ENCODE measurements around the gene BAD. TPM values are rescaled to one million over a fixed set of nuclear protein-coding genes. Genes with fewer than 3 reads are reported as not detected.

The BAD gene
- total RNA-seq, 2 experiments from 2014 or later: 36.5 to 39.2 TPM

- H3K4me3 Mint-ChIP-seq: no peak overlapping the region
- peaks cover 20% of the 10 kb centered on the region for H3K4me1 Mint-ChIP-seq
- ChIA-PET POLR2A (interaction anchor here (1.3 to 2.7 kb wide), 2 partner anchors 9 to 14 kb away, joined by 4 to 11 read pairs; partner anchors contain the start of gene PLCB3), CTCF (interaction anchor here (3.3 kb wide), 1 partner anchor 15 kb away, joined by 16 read pairs; the partner anchor contains the start of gene PLCB3)
- H3K27ac Mint-ChIP-seq: no peak overlapping the region
- no peaks in the 10 kb centered on the region for H3K9me3 Mint-ChIP-seq
- no peak for DNase-seq
- no peaks in the 10 kb centered on the region for H3K27me3 Mint-ChIP-seq
- H3K36me3 Mint-ChIP-seq (ENCODE audit: low read depth): peaks cover 19% of the 10 kb centered on the region
Observed at GRCh38 chr11:64265176-64266160, 19.0 kb downstream of the BAD start.

- H3K4me3 Mint-ChIP-seq: no peak overlapping the region
- H3K36me3 Mint-ChIP-seq (ENCODE audit: low read depth): peaks cover 24% of the 10 kb centered on the region
- POLR2A ChIA-PET: interaction anchor here (1.1 to 2.7 kb wide), 3 partner anchors 13 to 23 kb away, joined by 3 to 11 read pairs (median 5); partner anchors contain the start of gene PLCB3
- no peaks in the 10 kb centered on the region for H3K9me3 Mint-ChIP-seq
- H3K27ac Mint-ChIP-seq: no peak overlapping the region
- CTCF ChIA-PET: interaction anchor here (3.3 kb wide), 1 partner anchor 14 kb away, joined by 16 read pairs; the partner anchor contains the start of gene PLCB3
- no peaks in the 10 kb centered on the region for H3K27me3 Mint-ChIP-seq
- no peak for DNase-seq
- peaks cover 23% of the 10 kb centered on the region for H3K4me1 Mint-ChIP-seq
Observed at GRCh38 chr11:64264371-64264852, 20.1 kb downstream of the BAD start.

GRCh38 chr11:64263947-64264317 is 20.5 kb downstream of the BAD start:
- H3K27ac Mint-ChIP-seq: no peak overlapping the region
- H3K4me1 Mint-ChIP-seq: peaks cover 24% of the 10 kb centered on the region
- H3K27me3 Mint-ChIP-seq: no peaks in the 10 kb centered on the region
- H3K36me3 Mint-ChIP-seq (ENCODE audit: low read depth): peaks cover 24% of the 10 kb centered on the region
- ChIA-PET CTCF (interaction anchor here (3.3 kb wide), 1 partner anchor 13 kb away, joined by 16 read pairs; the partner anchor contains the start of gene PLCB3), POLR2A (interaction anchor here (0.6 to 2.7 kb wide), 5 partner anchors 12 to 58 kb away, joined by 3 to 11 read pairs (median 3); partner anchors contain the start of genes BAD, FERMT3 and PLCB3)
- no peak for DNase-seq
- no peaks in the 10 kb centered on the region for H3K9me3 Mint-ChIP-seq
- H3K4me3 Mint-ChIP-seq: no peak overlapping the region

GRCh38 chr11:64263021-64263946 is 21.2 kb downstream of the BAD start:
- CTCF ChIA-PET: interaction anchor here (3.3 kb wide), 1 partner anchor 12 kb away, joined by 16 read pairs; the partner anchor contains the start of gene PLCB3
- Mint-ChIP-seq H3K4me3 (no peak overlapping the region), H3K27ac (no peak overlapping the region), H3K4me1 (peaks cover 17% of the 10 kb centered on the region), H3K27me3 (no peaks in the 10 kb centered on the region), H3K36me3 (ENCODE audit: low read depth) (peaks cover 21% of the 10 kb centered on the region), H3K9me3 (no peaks in the 10 kb centered on the region)
- DNase-seq: no peak
- POLR2A ChIA-PET: interaction anchor here (0.6 to 2.7 kb wide), 6 partner anchors 12 to 57 kb away, joined by 3 to 11 read pairs (median 4); partner anchors contain the start of genes BAD, FERMT3 and PLCB3

GRCh38 chr11:64262271-64263002 is 22.0 kb downstream of the BAD start:
- Mint-ChIP-seq H3K9me3 (no peaks in the 10 kb centered on the region), H3K4me1 (peaks cover 9% of the 10 kb centered on the region), H3K36me3 (ENCODE audit: low read depth) (peaks cover 18% of the 10 kb centered on the region), H3K4me3 (no peak overlapping the region), H3K27ac (no peak overlapping the region), H3K27me3 (no peaks in the 10 kb centered on the region)
- ChIA-PET CTCF (interaction anchor here (1.0 to 3.3 kb wide), 3 partner anchors 12 to 40 kb away, joined by 3 to 16 read pairs (median 6); partner anchors contain the start of gene PLCB3), POLR2A (interaction anchor here (1.0 to 2.5 kb wide), 3 partner anchors 11 to 57 kb away, joined by 3 to 7 read pairs (median 5); partner anchors contain the start of genes FERMT3 and PLCB3)
- no peak for DNase-seq

GRCh38 chr11:64261556-64262080 is 22.8 kb downstream of the BAD start:
- H3K27ac Mint-ChIP-seq: no peak overlapping the region
- H3K4me3 Mint-ChIP-seq: no peak overlapping the region
- ChIA-PET POLR2A (interaction anchor here (2.5 kb wide), 1 partner anchor 10 kb away, joined by 7 read pairs; the partner anchor contains the start of gene PLCB3), CTCF (interaction anchor here (1.0 to 1.5 kb wide), 2 partner anchors 11 to 41 kb away, joined by 3 to 6 read pairs; partner anchors contain the start of gene PLCB3)
- no peak for DNase-seq
- H3K27me3 Mint-ChIP-seq: no peaks in the 10 kb centered on the region
- H3K36me3 Mint-ChIP-seq (ENCODE audit: low read depth): peaks cover 19% of the 10 kb centered on the region
- peaks cover 8% of the 10 kb centered on the region for H3K4me1 Mint-ChIP-seq
- no peaks in the 10 kb centered on the region for H3K9me3 Mint-ChIP-seq

- POLR2A ChIA-PET: interaction anchor here (1.1 to 2.5 kb wide), 3 partner anchors 9 to 16 kb away, joined by 3 to 7 read pairs (median 4); partner anchors contain the start of gene PLCB3
- H3K9me3 Mint-ChIP-seq: no peaks in the 10 kb centered on the region
- peaks cover 20% of the 10 kb centered on the region for H3K36me3 Mint-ChIP-seq (ENCODE audit: low read depth)
- no peak for DNase-seq
- CTCF ChIA-PET: no interaction called here
- no peak overlapping the region for H3K27ac Mint-ChIP-seq
- H3K4me3 Mint-ChIP-seq: no peak overlapping the region
- peaks cover 8% of the 10 kb centered on the region for H3K4me1 Mint-ChIP-seq
- H3K27me3 Mint-ChIP-seq: no peaks in the 10 kb centered on the region
Observed at GRCh38 chr11:64260147-64260708, 24.2 kb downstream of the BAD start.

- Mint-ChIP-seq H3K27me3 (no peaks in the 10 kb centered on the region), H3K27ac (no peak overlapping the region), H3K36me3 (ENCODE audit: low read depth) (peaks cover 20% of the 10 kb centered on the region), H3K9me3 (no peaks in the 10 kb centered on the region), H3K4me1 (peaks cover 8% of the 10 kb centered on the region), H3K4me3 (no peak overlapping the region)
- DNase-seq: no peak
- POLR2A ChIA-PET: interaction anchor here (1.3 to 2.9 kb wide), 2 partner anchors 10 to 15 kb away, joined by 4 to 13 read pairs; no protein-coding TSS in a partner anchor
- CTCF ChIA-PET: interaction anchor here (2.1 kb wide), 1 partner anchor 41 kb away, joined by 6 read pairs; the partner anchor contains the start of gene CATSPERZ
Observed at GRCh38 chr11:64259533-64260067, 24.9 kb downstream of the BAD start.

- Mint-ChIP-seq H3K4me1 (peaks cover 9% of the 10 kb centered on the region), H3K36me3 (ENCODE audit: low read depth) (peaks cover 20% of the 10 kb centered on the region), H3K27ac (no peak overlapping the region), H3K9me3 (no peaks in the 10 kb centered on the region), H3K27me3 (no peaks in the 10 kb centered on the region), H3K4me3 (no peak overlapping the region)
- POLR2A ChIA-PET: interaction anchor here (1.5 to 2.9 kb wide), 3 partner anchors 9 to 13 kb away, joined by 5 to 13 read pairs (median 5); no protein-coding TSS in a partner anchor
- no peak for DNase-seq
- CTCF ChIA-PET: interaction anchor here (2.1 kb wide), 1 partner anchor 42 kb away, joined by 6 read pairs; the partner anchor contains the start of gene CATSPERZ
Observed at GRCh38 chr11:64258946-64259532, 25.4 kb downstream of the BAD start.

GRCh38 chr11:64258356-64258755 is 26.1 kb downstream of the BAD start:
- ChIA-PET POLR2A (interaction anchor here (1.0 to 2.9 kb wide), 4 partner anchors 10 to 13 kb away, joined by 3 to 13 read pairs (median 5); no protein-coding TSS in a partner anchor), CTCF (interaction anchor here (0.5 to 2.1 kb wide), 2 partner anchors 16 to 43 kb away, joined by 4 to 6 read pairs; partner anchors contain the start of gene CATSPERZ)
- no peaks in the 10 kb centered on the region for H3K27me3 Mint-ChIP-seq
- H3K4me3 Mint-ChIP-seq: no peak overlapping the region
- no peak overlapping the region for H3K27ac Mint-ChIP-seq
- H3K36me3 Mint-ChIP-seq (ENCODE audit: low read depth): peaks cover 20% of the 10 kb centered on the region
- no peaks in the 10 kb centered on the region for H3K9me3 Mint-ChIP-seq
- DNase-seq: no peak
- peaks cover 14% of the 10 kb centered on the region for H3K4me1 Mint-ChIP-seq
